MCF 10A (cell line): Measurements from ENCODE around the gene MOCS3. TPM values are rescaled to one million over a fixed set of nuclear protein-coding genes. Genes with fewer than 3 reads are reported as not detected.

Source experiments
- BruUV-seq: library from RNA; stranded (reverse); fragments of 400-500 nt; replicated peaks from 2 replicates; lab custom pipeline; 2021; lab: Mats Ljungman, UMichigan
- CTCF ChIA-PET: fragments of 300-600 bp; sonication (Branson Sonifier 250); formaldehyde crosslinking; extraction: SDS; loops from one replicate; lab custom pipeline; 2021; ENCODE audit warnings: antibody characterized with exemption, inconsistent platforms; lab: Yijun Ruan, JAX
- POLR2A ChIA-PET: fragments of 300-600, 350-650 bp; sonication (Branson Sonifier 250); formaldehyde crosslinking; extraction: SDS; loops from one replicate; lab custom pipeline; 2020; ENCODE audit warnings: antibody characterized with exemption, inconsistent platforms; lab: Yijun Ruan, JAX
- DNase-seq: peaks from one replicate; pipeline ENCODE4 v3.0.0-alpha.2; 2018; ENCODE audit not compliant: unreplicated experiment
- H3K27ac Mint-ChIP-seq: one replicate; pipeline ENCODE4 v1.8.0; 2022; ENCODE audit warnings: mild to moderate bottlenecking, low read depth, mixed read lengths; ENCODE audit not compliant: unreplicated experiment
- H3K27me3 Mint-ChIP-seq: one replicate; pipeline ENCODE4 v1.8.0; 2022; ENCODE audit warnings: mixed read lengths; ENCODE audit not compliant: insufficient read depth, unreplicated experiment
- H3K36me3 Mint-ChIP-seq: one replicate; pipeline ENCODE4 v1.8.0; 2022; ENCODE audit warnings: mild to moderate bottlenecking, moderate library complexity, mixed read lengths; ENCODE audit not compliant: insufficient read depth, unreplicated experiment
- H3K4me1 Mint-ChIP-seq: one replicate; pipeline ENCODE4 v1.8.0; 2022; ENCODE audit warnings: mixed read lengths; ENCODE audit not compliant: insufficient read depth, unreplicated experiment
- H3K4me3 Mint-ChIP-seq: one replicate; pipeline ENCODE4 v1.8.0; 2022; ENCODE audit warnings: mild to moderate bottlenecking, moderate library complexity, mixed read lengths; ENCODE audit not compliant: unreplicated experiment
- H3K9me3 Mint-ChIP-seq: one replicate; pipeline ENCODE4 v1.8.0; 2022; ENCODE audit warnings: mixed read lengths; ENCODE audit not compliant: unreplicated experiment
- intact Hi-C: fragments of 100-400 bp; cut with micrococcal nuclease; formaldehyde crosslinking; loops from 2 replicates; pipeline ENCODE4 v1.14.1; 2022
- total RNA-seq: library from RNA; stranded (reverse); gene quantifications from 2 replicates; pipeline ENCODE4 v1.2.3, GENCODE V29; 2022
- TF ChIP-seq, protein P1 (sequence below): fragments of 200-600 bp; IDR thresholded peaks from one replicate; pipeline ENCODE4 v1.8.0; 2022; ENCODE audit warnings: antibody characterized with exemption, mild to moderate bottlenecking; ENCODE audit not compliant: unreplicated experiment

MOCS3 gene
- total RNA-seq, 1 experiment from 2014 or later = 6.0 TPM

DNA sequence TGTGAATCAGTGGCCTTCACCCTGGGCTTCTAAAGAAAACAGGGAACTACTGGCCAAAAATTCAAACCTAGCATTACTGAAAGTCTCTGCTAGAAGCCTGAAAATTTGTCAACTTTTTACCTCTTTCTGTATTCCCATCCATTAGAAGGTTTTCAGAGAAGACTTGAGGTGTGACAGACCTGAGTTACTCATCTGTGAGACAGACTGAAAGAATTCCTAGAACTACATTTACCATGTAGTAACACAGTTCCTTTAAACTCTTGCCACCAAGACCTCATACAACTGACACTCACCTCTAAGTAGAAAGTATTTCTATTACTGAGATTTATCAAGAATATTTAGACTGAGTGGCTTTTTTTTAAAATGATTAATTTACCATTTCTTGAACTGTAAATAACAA, 4.8 kb upstream of the MOCS3 start:
- Mint-ChIP-seq H3K36me3 (peaks cover 86% of the 10 kb centered on the region), H3K9me3 (no peaks in the 10 kb centered on the region), H3K27ac (no peak overlapping the region), H3K4me1 (peaks cover 15% of the 10 kb centered on the region), H3K4me3 (no peak overlapping the region), H3K27me3 (no peaks in the 10 kb centered on the region)
- ChIA-PET CTCF (no interaction called here), POLR2A (no interaction called here)
- BruUV-seq = no TSS peak
- TF ChIP-seq, protein P1, sequence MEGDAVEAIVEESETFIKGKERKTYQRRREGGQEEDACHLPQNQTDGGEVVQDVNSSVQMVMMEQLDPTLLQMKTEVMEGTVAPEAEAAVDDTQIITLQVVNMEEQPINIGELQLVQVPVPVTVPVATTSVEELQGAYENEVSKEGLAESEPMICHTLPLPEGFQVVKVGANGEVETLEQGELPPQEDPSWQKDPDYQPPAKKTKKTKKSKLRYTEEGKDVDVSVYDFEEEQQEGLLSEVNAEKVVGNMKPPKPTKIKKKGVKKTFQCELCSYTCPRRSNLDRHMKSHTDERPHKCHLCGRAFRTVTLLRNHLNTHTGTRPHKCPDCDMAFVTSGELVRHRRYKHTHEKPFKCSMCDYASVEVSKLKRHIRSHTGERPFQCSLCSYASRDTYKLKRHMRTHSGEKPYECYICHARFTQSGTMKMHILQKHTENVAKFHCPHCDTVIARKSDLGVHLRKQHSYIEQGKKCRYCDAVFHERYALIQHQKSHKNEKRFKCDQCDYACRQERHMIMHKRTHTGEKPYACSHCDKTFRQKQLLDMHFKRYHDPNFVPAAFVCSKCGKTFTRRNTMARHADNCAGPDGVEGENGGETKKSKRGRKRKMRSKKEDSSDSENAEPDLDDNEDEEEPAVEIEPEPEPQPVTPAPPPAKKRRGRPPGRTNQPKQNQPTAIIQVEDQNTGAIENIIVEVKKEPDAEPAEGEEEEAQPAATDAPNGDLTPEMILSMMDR = no peak
- intact Hi-C loops = no loop called here
- DNase-seq = no peak

DNA sequence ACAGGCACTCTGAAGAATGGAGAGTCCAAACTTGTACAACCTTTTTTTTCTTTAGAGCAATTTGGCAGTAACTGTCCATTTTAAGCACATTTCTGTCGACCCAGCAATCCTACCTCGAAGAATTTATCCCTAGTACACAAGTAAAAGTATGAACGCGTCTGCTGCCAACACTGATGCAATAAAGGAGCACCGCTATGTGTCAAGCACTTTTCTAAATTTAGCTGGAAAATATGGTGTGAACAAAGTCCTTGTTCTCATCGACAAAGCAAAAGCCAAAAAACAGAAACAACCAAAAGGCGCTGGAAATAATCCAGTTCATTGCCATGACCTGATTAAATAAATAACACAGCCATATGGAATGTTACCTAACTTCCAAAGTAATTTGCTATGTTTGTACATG, 1.3 kb upstream of the MOCS3 start:
- H3K27ac Mint-ChIP-seq = peak overlapping the region; percentile 100
- BruUV-seq = no TSS peak
- H3K27me3 Mint-ChIP-seq = no peaks in the 10 kb centered on the region
- DNase-seq = peak; percentile 31
- H3K9me3 Mint-ChIP-seq = no peaks in the 10 kb centered on the region
- intact Hi-C loops = loop anchor here (1.0 kb wide), 1 partner anchor 139 kb away; no protein-coding TSS in a partner anchor
- H3K4me1 Mint-ChIP-seq = peaks cover 15% of the 10 kb centered on the region
- ChIA-PET CTCF (interaction anchor here (0.6 to 2.9 kb wide), 12 partner anchors 15 to 1029 kb away, joined by 3 to 17 read pairs (median 4); partner anchors contain the start of gene BCAS4), POLR2A (interaction anchor here (0.6 to 4.4 kb wide), 27 partner anchors 9 to 618 kb away, joined by 3 to 136 read pairs (median 15); partner anchors contain the start of genes ADNP, BCAS4 and PTPN1)
- peak overlapping the region; percentile 91 for H3K4me3 Mint-ChIP-seq
- TF ChIP-seq, protein P1 = no peak
- peaks cover 68% of the 10 kb centered on the region for H3K36me3 Mint-ChIP-seq

DNA sequence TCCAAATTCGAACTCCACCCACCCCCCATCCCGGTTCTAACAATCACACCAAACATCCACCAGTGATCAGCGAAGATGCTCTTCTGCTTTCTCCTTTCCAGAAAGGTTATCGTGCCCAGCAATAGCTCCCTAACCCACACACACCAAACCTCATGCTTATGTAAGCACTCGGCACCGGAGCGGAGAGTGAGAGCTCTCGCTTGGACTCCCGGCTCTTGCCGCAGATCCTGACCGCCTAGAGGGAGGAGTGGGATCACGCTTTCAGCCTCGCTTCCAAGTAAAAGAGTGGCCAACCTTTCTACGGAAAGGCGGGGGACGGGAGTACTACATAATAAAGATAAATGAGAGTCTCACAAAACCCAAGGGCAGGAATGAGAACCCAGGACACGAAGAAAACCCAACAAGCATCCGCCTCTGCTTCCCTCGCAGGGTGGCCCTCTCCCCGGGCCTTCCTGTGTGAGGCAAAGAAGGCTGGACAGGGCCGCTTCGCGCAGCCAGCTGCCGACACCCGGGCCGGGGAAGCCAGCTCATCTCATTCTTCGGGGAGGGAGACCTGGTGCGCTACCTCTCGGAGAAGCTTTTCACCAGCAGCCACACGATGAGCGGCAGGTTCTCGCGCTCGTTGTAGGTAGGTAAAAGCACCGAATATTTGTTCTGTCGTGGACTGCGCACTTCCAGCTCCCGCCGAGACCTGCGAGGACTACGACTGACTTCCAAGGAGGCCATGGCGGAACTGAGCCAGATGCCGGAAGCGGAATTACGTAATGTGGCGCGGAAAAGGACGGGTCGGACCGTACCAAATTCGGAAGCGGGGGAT, 612 bp upstream of the MOCS3 start, which contains the start of gene DPM1:
Gene DPM1 (minus strand): TSS at position 735 of the 817 bp plus-strand sequence. CDS start 9 bp downstream, at position 726.
- TF ChIP-seq, protein P1 = no peak
- H3K27me3 Mint-ChIP-seq = no peaks in the 10 kb centered on the region
- peak; percentile 87 for DNase-seq
- no peaks in the 10 kb centered on the region for H3K9me3 Mint-ChIP-seq
- H3K4me3 Mint-ChIP-seq = peak within 1 kb of the TSS; percentile 91
- peak within 1 kb of the TSS; percentile 100 for H3K27ac Mint-ChIP-seq
- BruUV-seq = TSS peak; percentile 49
- peaks cover 69% of the 10 kb centered on the region for H3K36me3 Mint-ChIP-seq
- ChIA-PET CTCF (interaction anchor here (0.6 to 2.9 kb wide), 16 partner anchors 10 to 1969 kb away, joined by 3 to 17 read pairs (median 3); partner anchors contain the start of genes ADNP and BCAS4), POLR2A (interaction anchor here (0.6 to 4.4 kb wide), 51 partner anchors 8 to 1027 kb away, joined by 3 to 136 read pairs (median 5); partner anchors contain the start of genes ADNP, BCAS4, PARD6B and PTPN1)
- H3K4me1 Mint-ChIP-seq = peaks cover 15% of the 10 kb centered on the region
- intact Hi-C loops = loop anchor here (1.0 kb wide), 2 partner anchors 22 to 140 kb away; no protein-coding TSS in a partner anchor
